Measurements from ENCODE around the gene AOPEP. TPM values are rescaled to one million over a fixed set of nuclear protein-coding genes. Genes with fewer than 3 reads are reported as not detected.

Gene AOPEP
- total and polyA plus RNA-seq, 2 of the 13 experiments (the other 11 are each of a cell fraction or from before 2014, with no cell fraction given): 22.2 to 41.6 TPM

DNA sequence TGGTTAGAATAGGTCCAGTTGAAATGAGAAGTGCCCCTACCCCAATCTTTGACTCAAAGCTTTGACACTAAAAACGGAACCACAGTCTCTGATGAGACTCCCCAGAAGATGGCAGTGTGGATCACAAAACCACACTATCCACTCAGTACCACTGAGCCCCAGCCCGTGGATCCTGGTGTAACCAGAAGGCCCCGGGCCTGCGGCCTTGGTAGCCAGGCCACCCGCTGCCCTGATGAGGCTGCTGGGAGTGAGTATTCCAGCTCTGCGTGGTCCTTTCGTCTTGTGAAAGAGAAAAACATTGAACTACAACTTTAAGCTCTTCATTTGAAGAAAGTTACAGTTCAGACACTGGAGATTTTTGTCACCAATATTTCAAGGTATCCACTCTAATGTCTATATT is 45.0 kb upstream of the AOPEP start (continued):
- TF ChIP-seq, protein P1, sequence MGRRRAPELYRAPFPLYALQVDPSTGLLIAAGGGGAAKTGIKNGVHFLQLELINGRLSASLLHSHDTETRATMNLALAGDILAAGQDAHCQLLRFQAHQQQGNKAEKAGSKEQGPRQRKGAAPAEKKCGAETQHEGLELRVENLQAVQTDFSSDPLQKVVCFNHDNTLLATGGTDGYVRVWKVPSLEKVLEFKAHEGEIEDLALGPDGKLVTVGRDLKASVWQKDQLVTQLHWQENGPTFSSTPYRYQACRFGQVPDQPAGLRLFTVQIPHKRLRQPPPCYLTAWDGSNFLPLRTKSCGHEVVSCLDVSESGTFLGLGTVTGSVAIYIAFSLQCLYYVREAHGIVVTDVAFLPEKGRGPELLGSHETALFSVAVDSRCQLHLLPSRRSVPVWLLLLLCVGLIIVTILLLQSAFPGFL (CRISPR knock-in tag; IDR thresholded peaks at IDR 0.05): no peak
- no peak for TF ChIP-seq ASH2L (IDR thresholded peaks at IDR 0.05; ENCODE audit: insufficient read length, low read depth, low read length)
- peak; percentile 92 for TF ChIP-seq RAD21 (CRISPR knock-in tag; IDR thresholded peaks at IDR 0.05)
- peak; percentile 44; the same call in 1 of the 2 replicates for TF ChIP-seq KDM4B (CRISPR knock-in tag; IDR thresholded peaks at IDR 0.05)
- no peak for TF ChIP-seq ZBTB21 (CRISPR knock-in tag; IDR thresholded peaks at IDR 0.05)
- no peak for TF ChIP-seq MXD1 (CRISPR knock-in tag; IDR thresholded peaks at IDR 0.05)
- no peak for TF ChIP-seq ZNF672 (CRISPR knock-in tag; IDR thresholded peaks at IDR 0.05)
- 0 out of 2 replicates have a peak, but pooled peaks have one; percentile 22 for TF ChIP-seq GATAD1 (CRISPR knock-in tag; IDR thresholded peaks at IDR 0.05)
- TF ChIP-seq, protein P2, sequence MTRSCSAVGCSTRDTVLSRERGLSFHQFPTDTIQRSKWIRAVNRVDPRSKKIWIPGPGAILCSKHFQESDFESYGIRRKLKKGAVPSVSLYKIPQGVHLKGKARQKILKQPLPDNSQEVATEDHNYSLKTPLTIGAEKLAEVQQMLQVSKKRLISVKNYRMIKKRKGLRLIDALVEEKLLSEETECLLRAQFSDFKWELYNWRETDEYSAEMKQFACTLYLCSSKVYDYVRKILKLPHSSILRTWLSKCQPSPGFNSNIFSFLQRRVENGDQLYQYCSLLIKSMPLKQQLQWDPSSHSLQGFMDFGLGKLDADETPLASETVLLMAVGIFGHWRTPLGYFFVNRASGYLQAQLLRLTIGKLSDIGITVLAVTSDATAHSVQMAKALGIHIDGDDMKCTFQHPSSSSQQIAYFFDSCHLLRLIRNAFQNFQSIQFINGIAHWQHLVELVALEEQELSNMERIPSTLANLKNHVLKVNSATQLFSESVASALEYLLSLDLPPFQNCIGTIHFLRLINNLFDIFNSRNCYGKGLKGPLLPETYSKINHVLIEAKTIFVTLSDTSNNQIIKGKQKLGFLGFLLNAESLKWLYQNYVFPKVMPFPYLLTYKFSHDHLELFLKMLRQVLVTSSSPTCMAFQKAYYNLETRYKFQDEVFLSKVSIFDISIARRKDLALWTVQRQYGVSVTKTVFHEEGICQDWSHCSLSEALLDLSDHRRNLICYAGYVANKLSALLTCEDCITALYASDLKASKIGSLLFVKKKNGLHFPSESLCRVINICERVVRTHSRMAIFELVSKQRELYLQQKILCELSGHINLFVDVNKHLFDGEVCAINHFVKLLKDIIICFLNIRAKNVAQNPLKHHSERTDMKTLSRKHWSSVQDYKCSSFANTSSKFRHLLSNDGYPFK (CRISPR knock-in tag; IDR thresholded peaks at IDR 0.05; ENCODE audit: borderline replicate concordance): no peak
- no peak for TF ChIP-seq ZNF83 (CRISPR knock-in tag; IDR thresholded peaks at IDR 0.05; ENCODE audit: borderline replicate concordance)
- no peak for TF ChIP-seq SNAPC2 (CRISPR knock-in tag; IDR thresholded peaks at IDR 0.05)
- no peak for TF ChIP-seq TAF1 (CRISPR knock-in tag; IDR thresholded peaks at IDR 0.05)
- peak; percentile 20; the same call in 1 of the 2 replicates for TF ChIP-seq SOX5 (CRISPR knock-in tag; IDR thresholded peaks at IDR 0.05; ENCODE audit: borderline replicate concordance)
- no peak for TF ChIP-seq ZEB1 (IDR thresholded peaks at IDR 0.05; ENCODE audit: insufficient replicate concordance, low read depth)
- no peak for TF ChIP-seq RARA (CRISPR knock-in tag; IDR thresholded peaks at IDR 0.05)
- peak; percentile 67 for TF ChIP-seq GATAD2A (CRISPR knock-in tag; IDR thresholded peaks at IDR 0.05)
- no peak for TF ChIP-seq AKAP8 (CRISPR knock-in tag; IDR thresholded peaks at IDR 0.05)
- TF ChIP-seq ZNF501 (CRISPR knock-in tag; IDR thresholded peaks at IDR 0.05): peak; percentile 57; the same call in 1 of the 2 replicates
